Kidney tubule cell (primary cell): Measurements from ENCODE around the gene FBRSL1.
"Not testable (repeated sequence)": the region's sequence is repeated elsewhere in the genome, so short reads cannot be mapped to it uniquely, and the experiment has no call there.

Experiments
- DNase-seq: peaks from one replicate; pipeline ENCODE4 v3.0.0-alpha.2; 2018; ENCODE audit warnings: low spot score

The FBRSL1 gene

GRCh38 chr12:132471011-132471857, 18.7 kb upstream of the FBRSL1 start:
- DNase-seq: no peak

- DNase-seq: no peak
Measured at GRCh38 chr12:132471858-132472255, 18.1 kb upstream of the FBRSL1 start.

GRCh38 chr12:132472386-132472785, 17.6 kb upstream of the FBRSL1 start:
- no peak for DNase-seq

- DNase-seq: no peak
Measured at GRCh38 chr12:132474237-132474741, 15.7 kb upstream of the FBRSL1 start.

GRCh38 chr12:132474799-132475303, 15.1 kb upstream of the FBRSL1 start:
- DNase-seq: not testable (repeated sequence)

- no peak for DNase-seq
Measured at GRCh38 chr12:132475304-132476037, 14.5 kb upstream of the FBRSL1 start.

DNA sequence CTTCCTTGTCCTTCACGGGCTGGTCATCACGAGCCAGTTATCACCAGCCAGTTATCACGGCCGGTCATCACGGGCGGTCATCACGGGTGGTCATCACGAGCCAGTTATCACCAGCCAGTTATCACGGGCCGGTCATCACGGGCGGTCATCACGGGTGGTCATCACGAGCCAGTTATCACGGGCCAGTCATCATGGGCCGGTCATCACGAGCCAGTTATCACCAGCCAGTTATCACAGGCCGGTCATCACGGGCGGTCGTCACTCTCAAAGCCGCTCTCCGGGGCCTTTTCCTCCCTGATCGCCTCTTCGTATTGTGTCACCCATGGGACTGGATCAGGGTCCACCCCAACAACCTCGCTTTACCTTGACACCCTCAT, 13.9 kb upstream of the FBRSL1 start:
- DNase-seq: no peak

DNA sequence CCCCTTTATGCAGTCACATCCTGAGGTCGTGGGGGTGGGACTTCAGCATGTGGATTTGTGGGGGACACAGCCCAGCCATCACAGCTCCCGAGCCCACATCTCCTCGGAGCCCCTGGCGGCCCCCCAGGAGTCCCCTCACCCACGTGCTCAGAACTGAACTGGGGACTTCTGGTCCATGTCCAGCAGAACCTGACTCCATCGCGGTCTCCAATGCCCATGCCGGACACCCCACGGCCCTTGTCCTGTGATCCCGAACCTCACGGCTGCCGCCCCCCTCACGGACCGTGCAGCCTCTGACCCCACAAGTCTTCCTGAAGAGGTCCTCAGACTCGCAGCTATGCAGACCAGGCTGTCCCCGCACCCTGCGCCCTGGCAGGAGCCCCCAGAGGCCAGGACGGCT, 13.5 kb upstream of the FBRSL1 start:
- no peak for DNase-seq

- no peak for DNase-seq
Measured at GRCh38 chr12:132477017-132477702, 12.8 kb upstream of the FBRSL1 start.

DNA sequence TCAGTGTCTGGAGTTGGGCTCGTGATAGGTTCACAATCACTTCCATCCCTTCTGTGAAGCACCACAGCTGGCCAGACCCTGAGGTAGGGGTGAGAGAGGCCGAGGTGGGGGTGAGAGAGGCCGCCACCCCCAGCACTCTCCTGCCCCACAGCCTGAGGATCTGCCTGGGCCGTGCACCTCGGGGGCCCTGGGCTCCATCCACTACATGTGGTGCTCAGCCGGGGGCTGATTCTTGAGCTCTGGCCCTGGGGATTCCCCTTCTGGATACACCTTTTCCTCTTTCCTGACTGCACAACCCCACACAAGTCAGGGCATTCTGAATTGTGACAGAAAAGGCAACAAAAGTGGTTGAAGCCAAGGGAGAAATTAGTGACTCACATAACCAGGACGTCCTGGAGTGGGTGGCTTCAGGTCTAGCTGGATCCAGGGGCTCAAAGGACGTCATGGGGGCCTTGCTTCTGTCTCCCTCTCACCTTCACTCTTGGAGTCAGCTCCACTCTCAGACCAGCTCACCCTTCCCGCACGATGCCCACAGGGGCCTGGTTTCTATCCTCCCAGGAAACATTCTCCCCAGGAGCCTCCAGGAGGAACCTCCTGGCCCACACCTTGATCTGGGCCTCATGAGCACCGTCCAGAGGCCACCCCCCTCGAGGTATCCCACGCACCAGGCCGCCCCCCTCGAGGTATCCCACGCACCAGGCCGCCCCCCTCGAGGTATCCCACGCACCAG, 12.1 kb upstream of the FBRSL1 start:
- DNase-seq: no peak

DNA sequence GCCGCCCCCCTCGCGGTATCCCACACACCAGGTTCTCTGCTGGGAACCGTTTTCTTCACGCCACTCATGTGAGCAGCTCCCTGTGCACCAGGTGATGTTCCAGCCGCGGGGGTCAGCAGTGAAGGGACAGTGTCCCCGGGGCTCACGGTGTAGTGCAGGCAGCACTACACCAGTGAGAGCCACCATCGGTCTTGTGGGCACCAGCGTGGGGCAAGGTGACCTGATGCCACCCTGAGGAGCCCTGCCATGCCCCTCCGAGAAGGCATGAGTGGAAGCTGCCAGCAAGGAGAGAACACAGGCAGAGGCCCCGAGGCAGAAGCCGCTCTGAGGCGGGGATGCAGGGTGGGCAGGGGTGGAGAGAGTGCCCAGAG, 11.5 kb upstream of the FBRSL1 start:
- no peak for DNase-seq

DNA sequence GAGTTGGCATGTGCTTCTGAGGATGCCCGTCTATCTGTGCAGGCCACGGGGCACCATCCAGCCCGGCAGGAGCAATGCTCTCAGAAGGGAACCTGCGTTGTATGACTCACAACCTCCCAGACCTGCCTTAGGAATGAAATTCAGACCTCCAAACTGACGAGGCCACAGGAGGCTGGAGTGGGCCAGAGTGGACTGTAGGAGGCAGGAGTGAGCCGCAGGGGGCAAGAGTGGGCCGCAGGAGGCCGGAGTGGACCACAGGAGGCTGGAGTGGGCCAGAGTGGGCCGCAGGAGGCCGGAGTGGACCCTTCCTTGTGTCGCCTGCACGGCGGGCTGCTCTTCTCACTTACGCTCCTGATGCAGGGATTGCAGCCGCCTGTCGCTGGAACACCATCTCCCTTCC, 11.1 kb upstream of the FBRSL1 start:
- DNase-seq: no peak

DNA sequence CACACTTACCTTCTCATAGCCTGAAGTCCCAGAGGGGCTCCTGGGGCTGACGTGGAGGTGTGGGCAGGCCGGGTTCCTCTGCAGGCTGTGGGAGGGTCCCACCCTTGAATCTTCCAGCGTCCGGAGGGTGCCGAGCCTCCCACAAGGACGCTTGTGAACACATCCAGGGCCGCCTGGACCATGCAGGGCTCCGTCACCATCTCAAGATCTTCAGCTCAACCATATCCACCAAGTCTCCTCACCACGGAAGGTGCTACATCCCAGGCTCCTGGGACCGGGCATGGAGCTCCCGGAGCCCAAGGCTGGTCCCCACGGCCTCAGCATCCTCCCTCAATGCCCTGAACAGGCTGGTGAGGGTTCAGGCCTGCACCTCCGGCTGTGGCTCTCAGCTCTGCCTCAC, 10.7 kb upstream of the FBRSL1 start:
- DNase-seq: no peak

DNA sequence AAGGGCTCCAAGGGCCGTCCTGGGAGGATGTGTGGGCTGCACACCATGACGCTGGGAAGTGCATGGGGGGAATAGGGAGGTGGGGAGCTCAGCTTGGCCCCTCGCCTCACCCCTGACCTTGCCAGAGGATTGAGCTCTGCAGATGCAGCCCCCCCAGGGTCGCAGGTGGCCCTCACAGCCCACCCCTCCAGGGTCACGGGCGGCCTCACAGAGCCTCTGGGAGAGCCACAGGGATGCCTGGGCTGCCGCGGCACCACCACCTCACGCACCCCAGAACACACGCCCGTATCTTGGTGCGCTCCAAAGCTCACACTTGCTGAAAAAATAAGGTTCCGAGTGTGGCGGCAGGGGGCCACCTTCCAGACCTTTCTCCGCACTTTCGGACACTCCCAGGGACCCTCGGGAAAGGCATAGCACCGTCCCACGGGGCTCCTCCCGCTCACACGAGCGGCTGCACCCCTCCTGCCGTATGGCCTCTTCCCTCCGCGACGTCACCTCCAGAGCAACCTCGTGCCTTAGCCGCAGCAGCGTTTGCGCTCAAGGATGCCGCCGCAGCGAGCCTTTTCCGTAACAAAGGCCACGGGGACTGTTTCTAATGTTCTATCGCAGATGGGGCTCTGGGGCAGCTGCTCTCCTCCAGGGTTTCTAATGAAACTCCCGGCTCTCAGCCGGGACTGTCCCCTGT, 9.9 kb upstream of the FBRSL1 start:
- DNase-seq: no peak

DNA sequence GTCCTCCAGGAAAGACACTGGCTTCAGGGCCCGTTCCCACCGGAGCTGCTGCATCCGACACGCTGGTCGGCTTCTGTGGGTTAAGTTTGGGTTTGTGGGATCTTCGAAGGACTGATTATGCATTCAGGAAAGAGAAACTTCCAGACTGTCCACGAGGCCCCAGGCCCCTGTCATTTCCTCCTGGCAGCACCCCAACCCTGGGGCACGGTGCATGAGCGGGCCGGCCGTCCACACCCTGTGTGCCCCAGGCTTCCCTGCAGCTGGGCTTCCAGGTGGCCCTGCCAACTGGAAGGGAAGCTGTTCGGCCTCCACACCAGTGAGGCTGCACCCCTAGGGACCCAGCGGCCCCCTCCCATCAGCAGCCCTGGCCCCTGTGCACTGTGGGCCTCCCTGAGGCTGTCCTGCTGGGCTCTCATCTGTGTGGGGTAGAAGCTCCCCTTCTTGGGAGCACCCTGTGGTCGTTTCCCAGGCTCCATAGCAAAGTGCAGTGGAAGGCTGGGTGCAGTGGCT, 9.3 kb upstream of the FBRSL1 start:
- DNase-seq: no peak

- no peak for DNase-seq
Measured at GRCh38 chr12:132481345-132481744, 8.6 kb upstream of the FBRSL1 start.

DNA sequence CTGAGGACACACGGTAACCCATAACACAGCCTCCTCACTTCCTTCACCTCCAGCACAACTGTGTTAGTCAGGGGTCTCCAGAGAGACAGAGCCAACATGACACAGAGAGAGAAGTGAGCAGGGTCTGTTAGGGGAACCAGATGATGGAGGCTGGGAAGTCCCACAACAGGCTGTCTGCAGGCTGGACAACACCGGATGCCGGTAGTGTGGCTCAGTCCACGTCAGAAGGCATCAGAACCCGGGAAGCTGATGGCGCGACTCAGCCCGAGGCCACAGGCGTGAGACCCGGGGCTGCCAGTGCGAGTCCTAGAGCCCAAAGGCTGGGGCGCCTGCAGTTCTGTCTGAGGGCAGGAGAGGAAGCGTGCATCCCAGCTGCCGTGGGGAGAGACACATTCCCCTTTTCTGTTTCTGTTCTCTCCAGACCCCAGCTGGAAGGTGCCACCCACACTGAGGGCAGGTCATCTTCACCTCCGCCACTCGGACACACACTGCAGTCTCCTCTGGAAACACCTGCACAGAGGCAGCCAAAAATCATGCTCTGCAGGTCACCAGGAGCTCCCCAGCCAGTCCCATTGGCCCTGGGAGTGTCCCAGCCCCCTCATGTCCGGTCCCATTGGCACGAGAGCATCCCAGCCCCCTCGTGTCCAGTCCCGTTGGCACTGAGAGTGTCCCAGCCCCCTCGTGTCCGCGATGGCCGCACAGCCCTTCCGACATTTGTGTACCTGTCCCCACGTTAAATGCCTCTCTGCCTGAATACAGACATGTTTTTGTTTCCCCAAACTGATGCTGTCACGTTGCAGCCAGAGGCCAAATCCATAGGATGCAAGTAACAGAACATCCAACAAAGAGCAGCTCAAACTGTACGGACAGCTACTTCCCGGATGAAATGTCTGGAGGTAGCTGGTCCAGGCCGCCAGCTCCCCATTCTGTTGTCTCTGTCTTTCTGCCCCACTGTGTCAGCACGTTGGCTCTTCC, 7.9 kb upstream of the FBRSL1 start:
- no peak for DNase-seq

DNA sequence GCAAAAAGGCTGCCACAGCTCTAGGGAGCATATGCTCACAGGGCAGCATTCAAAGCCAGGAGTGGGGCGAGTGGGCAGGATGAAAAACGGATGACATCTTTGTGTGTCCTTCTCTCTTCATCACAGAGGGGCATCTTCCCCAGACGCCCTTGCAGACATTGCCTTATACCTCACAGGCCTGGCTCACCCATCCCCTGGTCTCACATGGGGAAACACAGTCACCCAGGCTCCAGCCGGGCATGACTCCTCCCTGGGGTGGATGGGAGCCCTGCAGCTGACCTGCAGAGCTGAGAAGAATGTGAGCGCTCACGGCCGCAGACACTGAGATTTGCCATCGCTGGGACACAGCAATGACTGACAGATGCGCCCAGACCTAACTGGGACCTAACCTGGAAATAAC, 7.2 kb upstream of the FBRSL1 start:
- DNase-seq: no peak

- DNase-seq: no peak
Measured at GRCh38 chr12:132483208-132483607, 6.7 kb upstream of the FBRSL1 start.

DNA sequence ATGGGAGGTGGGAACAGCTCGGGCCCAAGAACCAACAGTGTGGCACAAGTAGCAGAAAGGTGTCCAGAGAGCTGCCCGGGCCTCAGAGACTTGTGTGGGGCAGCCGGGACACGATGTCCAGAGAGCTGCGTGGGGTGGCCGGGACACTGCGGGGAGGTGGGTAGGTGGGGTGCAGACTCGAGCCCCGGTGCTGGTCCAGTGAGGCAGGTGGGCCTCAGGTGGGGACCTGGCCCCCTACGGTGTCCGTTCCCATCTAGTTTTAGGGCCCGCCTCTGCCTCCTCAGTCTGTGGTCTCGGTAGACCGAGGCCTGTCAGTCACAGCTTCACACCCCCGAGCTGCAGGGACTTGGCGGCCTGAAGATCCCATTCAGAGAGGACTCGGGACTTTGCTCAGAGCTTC, 6.3 kb upstream of the FBRSL1 start:
- no peak for DNase-seq
